Activated CD4-positive, alpha-beta T cell treated with anti-CD3 and anti-CD28 coated beads for 4 hours (primary cell): ENCODE measurements around the gene PLA2G6.

Experiments used
- DNase-seq, 2 donors: peaks; one replicate each; pipeline ENCODE4 v3.0.0-alpha.2; 2020

PLA2G6 gene

GRCh38 chr22:38068641-38069371, 112.8 kb downstream of the PLA2G6 start:
- DNase-seq = no peak

GRCh38 chr22:38067761-38068360, 113.8 kb downstream of the PLA2G6 start:
- no peak for DNase-seq

GRCh38 chr22:38067028-38067415, 114.6 kb downstream of the PLA2G6 start:
- no peak for DNase-seq

GRCh38 chr22:38066381-38067027, 115.1 kb downstream of the PLA2G6 start:
- no peak for DNase-seq

GRCh38 chr22:38065539-38065938, 116.1 kb downstream of the PLA2G6 start:
- no peak for DNase-seq

GRCh38 chr22:38062791-38063190, 118.8 kb downstream of the PLA2G6 start:
- DNase-seq = no peak
